HEK293T (cell line): ENCODE results near the gene LAGE3.
A peak's percentile ranks its signal among the peaks of the same experiment; 100 is the strongest.

Experiments
- CTCF ChIA-PET: fragments of 350-600 bp; formaldehyde crosslinking; extraction: SDS; loops from one replicate; lab custom pipeline; 2021; ENCODE audit warnings: antibody characterized with exemption, inconsistent platforms; lab: Yijun Ruan, JAX
- POLR2A ChIA-PET: fragments of 350-600 bp; formaldehyde crosslinking; extraction: SDS; loops from one replicate; lab custom pipeline; 2020; ENCODE audit warnings: antibody characterized with exemption, inconsistent platforms; lab: Yijun Ruan, JAX
- DNase-seq: peaks from one replicate; pipeline ENCODE4 v3.0.0; 2012; ENCODE audit warnings: mixed read lengths; ENCODE audit errors: extremely low spot score
- ARNT ChIP-seq: fragments of 450-650 bp; IDR thresholded peaks from 2 replicates; pipeline ENCODE4 v1.6.1; 2017; ENCODE audit warnings: mild to moderate bottlenecking
- BHLHE40 ChIP-seq: fragments of 450-650 bp; IDR thresholded peaks from 2 replicates; pipeline ENCODE4 v1.6.1; 2016; ENCODE audit warnings: mild to moderate bottlenecking, moderate library complexity, borderline replicate concordance
- CTBP1 ChIP-seq: fragments of 450-650 bp; IDR thresholded peaks from 2 replicates; pipeline ENCODE4 v1.6.1; 2016; ENCODE audit warnings: borderline replicate concordance
- ELF4 ChIP-seq: fragments of 450-650 bp; IDR thresholded peaks from 2 replicates; pipeline ENCODE4 v1.6.1; 2017; ENCODE audit warnings: antibody characterized with exemption
- FOXA1 ChIP-seq: fragments of 450-650 bp; IDR thresholded peaks from 2 replicates; pipeline ENCODE4 v1.6.1; 2016; ENCODE audit warnings: mild to moderate bottlenecking
- FOXK2 ChIP-seq: fragments of 450-650 bp; IDR thresholded peaks from 2 replicates; pipeline ENCODE4 v1.6.1; 2016; ENCODE audit warnings: mild to moderate bottlenecking
- FOXM1 ChIP-seq: fragments of 450-650 bp; IDR thresholded peaks from 2 replicates; pipeline ENCODE4 v1.6.1; 2017; ENCODE audit warnings: mild to moderate bottlenecking, borderline replicate concordance
- HDGF ChIP-seq: fragments of 450-650 bp; IDR thresholded peaks from 2 replicates; pipeline ENCODE4 v1.6.1; 2017; ENCODE audit warnings: antibody characterized with exemption, borderline replicate concordance
- L3MBTL2 ChIP-seq: fragments of 450-650 bp; conservative IDR thresholded peaks from 2 replicates; pipeline ENCODE4 v1.6.1; 2016; ENCODE audit warnings: mild to moderate bottlenecking
- LEF1 ChIP-seq: fragments of 450-650 bp; IDR thresholded peaks from 2 replicates; pipeline ENCODE4 v1.6.1; 2017; ENCODE audit warnings: mild to moderate bottlenecking, borderline replicate concordance
- NFRKB ChIP-seq: fragments of 450-650 bp; IDR thresholded peaks from 2 replicates; pipeline ENCODE4 v1.6.1; 2016; ENCODE audit warnings: mild to moderate bottlenecking, moderate library complexity
- PKNOX1 ChIP-seq: fragments of 450-650 bp; IDR thresholded peaks from 2 replicates; pipeline ENCODE4 v1.6.1; 2016
- SP1 ChIP-seq: fragments of 450-650 bp; IDR thresholded peaks from 2 replicates; pipeline ENCODE4 v1.6.1; 2017
- SUZ12 ChIP-seq: fragments of 450-650 bp; IDR thresholded peaks from 2 replicates; pipeline ENCODE4 v1.6.1; 2016; ENCODE audit warnings: mild to moderate bottlenecking
- TARDBP ChIP-seq: fragments of 450-650 bp; IDR thresholded peaks from 2 replicates; pipeline ENCODE4 v1.6.1; 2016
- ZNF384 ChIP-seq: fragments of 450-650 bp; IDR thresholded peaks from 2 replicates; pipeline ENCODE4 v1.6.1; 2016

Gene LAGE3

GRCh38 chrX:154443479-154443910 is 35.6 kb downstream of the LAGE3 start:
- ChIA-PET CTCF (interaction anchor here (0.5 kb wide), 1 partner anchor 18 kb away, joined by 8 read pairs; no protein-coding TSS in a partner anchor), POLR2A (interaction anchor here (0.7 to 2.4 kb wide), 9 partner anchors 8 to 46 kb away, joined by 3 to 8 read pairs (median 4); partner anchors contain the start of gene ATP6AP1)
- peak; percentile 31 for DNase-seq
- TF ChIP-seq LEF1, result no peak
- TF ChIP-seq ELF4, result no peak
- no peak for TF ChIP-seq FOXK2
- no peak for TF ChIP-seq PKNOX1
- no peak for TF ChIP-seq ARNT
- no peak for TF ChIP-seq CTBP1
- TF ChIP-seq SUZ12, result no peak
- no peak for TF ChIP-seq ZNF384
- no peak for TF ChIP-seq L3MBTL2
- TF ChIP-seq BHLHE40, result no peak
- no peak for TF ChIP-seq SP1

- CTCF ChIA-PET, result no interaction called here
- POLR2A ChIA-PET, result interaction anchor here (0.7 to 1.7 kb wide), 9 partner anchors 9 to 47 kb away, joined by 3 to 6 read pairs (median 4); partner anchors contain the start of genes RPL10 and UBL4A
- DNase-seq, result no peak
- no peak for TF ChIP-seq BHLHE40
These were observed 36.9 kb downstream of the LAGE3 start for GRCh38 chrX:154441984-154442707.

DNA sequence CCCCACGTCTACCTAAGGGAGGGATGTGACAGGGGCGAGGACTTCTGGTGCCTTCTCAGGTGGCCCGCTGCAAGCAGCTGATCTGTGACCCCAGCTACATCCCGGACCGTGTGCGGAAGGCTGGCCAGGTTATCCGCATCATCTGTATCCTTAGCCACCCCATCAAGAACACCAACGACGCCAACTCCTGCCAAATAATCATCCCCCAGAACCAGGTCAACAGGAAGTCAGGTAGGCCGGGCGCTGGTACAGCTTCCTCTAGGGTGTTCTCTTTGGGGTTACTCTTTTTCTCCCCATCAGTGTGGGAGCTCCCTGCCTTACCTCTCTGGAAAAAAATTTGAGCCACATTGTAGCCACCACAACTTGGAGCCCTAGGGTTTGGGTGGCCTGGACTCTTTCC is 37.5 kb downstream of the LAGE3 start:
- no peak for DNase-seq
- no peak for TF ChIP-seq ZNF384
- TF ChIP-seq NFRKB, result no peak
- no peak for TF ChIP-seq FOXM1
- no peak for TF ChIP-seq ARNT
- ChIA-PET POLR2A (interaction anchor here (0.7 to 1.7 kb wide), 8 partner anchors 11 to 86 kb away, joined by 3 to 6 read pairs (median 4); partner anchors contain the start of gene RPL10), CTCF (no interaction called here)

DNA sequence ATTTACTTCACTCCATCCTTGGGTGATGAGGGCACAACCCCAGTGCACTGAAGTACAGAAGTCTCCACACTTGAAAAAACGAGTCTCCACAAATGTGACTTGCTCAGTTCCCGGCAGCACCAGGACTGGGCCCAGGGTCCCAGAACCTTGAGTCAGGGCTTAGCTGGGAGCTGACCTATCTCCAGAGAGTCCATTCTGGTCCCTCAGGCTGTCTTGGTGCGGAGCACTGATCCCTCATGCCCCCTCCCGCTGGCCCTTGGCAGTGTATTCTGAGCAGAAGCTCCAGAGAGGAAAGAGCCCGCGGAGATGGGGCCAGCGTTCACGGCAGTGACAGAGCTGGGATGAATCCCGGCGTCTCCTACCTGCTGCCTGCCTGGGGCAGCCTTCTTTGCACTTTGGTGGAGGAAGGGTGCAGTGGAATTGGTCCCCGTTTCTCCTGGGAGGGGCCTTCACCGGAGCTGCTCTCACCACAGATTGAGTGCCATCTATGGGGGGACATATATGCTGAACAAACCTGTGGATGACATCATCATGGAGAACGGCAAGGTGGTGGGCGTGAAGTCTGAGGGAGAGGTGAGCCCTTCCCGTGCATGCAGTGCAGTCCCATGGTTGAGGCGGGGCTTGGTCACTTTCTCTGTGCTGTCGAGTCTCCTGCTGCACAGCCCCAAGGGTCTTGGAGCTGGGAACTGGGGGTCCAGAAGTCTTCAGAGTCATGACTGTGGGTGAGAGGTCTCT is 38.3 kb downstream of the LAGE3 start:
- CTCF ChIA-PET, result no interaction called here
- no peak for DNase-seq
- TF ChIP-seq TARDBP, result no peak
- no peak for TF ChIP-seq FOXA1
- TF ChIP-seq PKNOX1, result no peak
- TF ChIP-seq ZNF384, result no peak
- no peak for TF ChIP-seq SUZ12
- no peak for TF ChIP-seq SP1
- no peak for TF ChIP-seq ELF4
- TF ChIP-seq FOXK2, result no peak
- no peak for TF ChIP-seq ARNT
- no peak for TF ChIP-seq NFRKB
- POLR2A ChIA-PET, result interaction anchor here (1.0 to 1.7 kb wide), 4 partner anchors 13 to 87 kb away, joined by 3 to 6 read pairs (median 4); no protein-coding TSS in a partner anchor

DNA sequence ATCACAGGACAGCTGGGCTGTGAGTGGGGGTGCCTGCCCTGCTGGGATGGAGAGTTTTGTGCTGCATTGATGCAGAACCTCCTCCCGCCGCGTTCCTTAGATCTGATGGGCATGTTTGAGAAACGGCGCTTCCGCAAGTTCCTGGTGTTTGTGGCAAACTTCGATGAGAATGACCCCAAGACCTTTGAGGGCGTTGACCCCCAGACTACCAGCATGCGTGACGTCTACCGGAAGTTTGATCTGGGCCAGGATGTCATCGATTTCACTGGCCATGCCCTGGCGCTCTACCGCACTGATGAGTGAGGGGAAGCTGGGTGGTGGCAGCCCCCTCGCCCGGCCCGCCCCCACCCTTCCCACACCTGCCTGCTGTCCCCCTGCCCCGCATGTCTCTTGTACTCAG is 39.2 kb downstream of the LAGE3 start:
- DNase-seq, result no peak
- ChIA-PET POLR2A (interaction anchor here (1.5 kb wide), 1 partner anchor 9 kb away, joined by 3 read pairs; no protein-coding TSS in a partner anchor), CTCF (no interaction called here)
- no peak for TF ChIP-seq ZNF384
- no peak for TF ChIP-seq FOXM1
- no peak for TF ChIP-seq L3MBTL2
- no peak for TF ChIP-seq ELF4
- no peak for TF ChIP-seq SUZ12

GRCh38 chrX:154437971-154438893 is 40.8 kb downstream of the LAGE3 start:
- no peak for DNase-seq
- POLR2A ChIA-PET, result interaction anchor here (0.8 to 1.5 kb wide), 4 partner anchors 10 to 52 kb away, joined by 3 to 5 read pairs (median 4); partner anchors contain the start of genes ATP6AP1 and SLC10A3
- CTCF ChIA-PET, result no interaction called here
- TF ChIP-seq SP1, result no peak
- no peak for TF ChIP-seq FOXM1
- TF ChIP-seq CTBP1, result no peak
- no peak for TF ChIP-seq PKNOX1
- no peak for TF ChIP-seq ELF4
- TF ChIP-seq ARNT, result no peak
- no peak for TF ChIP-seq BHLHE40
- TF ChIP-seq HDGF, result no peak
- no peak for TF ChIP-seq SUZ12
- no peak for TF ChIP-seq ZNF384
- TF ChIP-seq TARDBP, result no peak
- no peak for TF ChIP-seq L3MBTL2
- TF ChIP-seq LEF1, result no peak
- no peak for TF ChIP-seq FOXK2
- no peak for TF ChIP-seq FOXA1
